Measurements from ENCODE around the gene MED26. TPM values are rescaled to one million over a fixed set of nuclear protein-coding genes. Genes with fewer than 3 reads are reported as not detected.
A peak's percentile ranks its signal among the peaks of the same experiment; 100 is the strongest.

Gene MED26
- total RNA-seq, 6 donors from 2014 or later, result 12.6 to 26.5 (median 13.8) TPM

GRCh38 chr19:16571822-16572331, 56.1 kb downstream of the MED26 start:
- H3K4me3 ChIP-seq, result peak overlapping the region; percentile 84 to 98 (median 89)
- ATAC-seq (ENCODE audit: low FRiP score in 2 of 2) (peak in 1 of 2 donors; percentile 10), DNase-seq (no peak)
- H3K4me1 ChIP-seq, result peaks cover 30 to 56% (median 52%) of the 10 kb centered on the region in 4 donors
- peaks cover 12 to 38% (median 26%) of the 10 kb centered on the region in 4 donors for H3K36me3 ChIP-seq
- no peaks in the 10 kb centered on the region for H3K27me3 ChIP-seq
- TF ChIP-seq CTCF (IDR thresholded peaks at IDR 0.05) (peak in 2 of 6 experiments; percentile 26 to 43), POLR2A (IDR thresholded peaks at IDR 0.05) (no peak)
- no peaks in the 10 kb centered on the region for H3K9me3 ChIP-seq
- H3K27ac ChIP-seq, result peak overlapping the region; percentile 82 to 92 (median 88)
- 2 to 3% methylated on average over 12 to 22 of the region's 75 CpGs for WGBS, 2 donors

- no peaks in the 10 kb centered on the region for H3K9me3 ChIP-seq
- peak overlapping the region; percentile 82 to 92 (median 88) for H3K27ac ChIP-seq
- DNase-seq (peak in 1 of 2 donors; percentile 53), ATAC-seq (ENCODE audit: low FRiP score in 2 of 2) (peak in 1 of 2 donors; percentile 11)
- no peak for TF ChIP-seq POLR2AphosphoS5 (IDR thresholded peaks at IDR 0.05)
- no peak for TF ChIP-seq CTCF (IDR thresholded peaks at IDR 0.05)
- no peak for TF ChIP-seq POLR2A (IDR thresholded peaks at IDR 0.05)
- TF ChIP-seq EP300 (IDR thresholded peaks at IDR 0.05), result no peak
- H3K27me3 ChIP-seq, result no peaks in the 10 kb centered on the region
- 12 to 29% methylated on average over 5 to 6 of the region's 6 CpGs for WGBS, 2 donors
- H3K4me3 ChIP-seq, result peak overlapping the region; percentile 84 to 98 (median 89)
- H3K4me1 ChIP-seq, result peaks cover 34 to 61% (median 52%) of the 10 kb centered on the region in 4 donors
- H3K36me3 ChIP-seq, result peaks cover 7 to 38% (median 25%) of the 10 kb centered on the region in 4 donors
Measured at GRCh38 chr19:16571283-16571682, 56.7 kb downstream of the MED26 start.

GRCh38 chr19:16569609-16570320, 58.2 kb downstream of the MED26 start:
- Histone ChIP-seq H3K27me3 (no peaks in the 10 kb centered on the region), H3K4me3 (no peak overlapping the region), H3K27ac (peak overlapping the region; percentile 75 to 92 (median 82)), H3K36me3 (peaks cover 2 to 40% (median 21%) of the 10 kb centered on the region in 4 donors), H3K9me3 (no peaks in the 10 kb centered on the region), H3K4me1 (peaks cover 37 to 63% (median 55%) of the 10 kb centered on the region in 4 donors)
- ATAC-seq (ENCODE audit: low FRiP score in 2 of 2), result peak in 1 of 2 donors; percentile 16
- WGBS, 2 donors, result 70 to 79% methylated on average over 17 of the region's 17 CpGs
- DNase-seq, result peak in 1 of 2 donors; percentile 77
- TF ChIP-seq POLR2AphosphoS5 (IDR thresholded peaks at IDR 0.05) (peak; percentile 15 to 28), CTCF (IDR thresholded peaks at IDR 0.05) (no peak), EP300 (IDR thresholded peaks at IDR 0.05) (peak in 1 of 4 donors; percentile 27)

- no peaks in the 10 kb centered on the region for H3K9me3 ChIP-seq
- no peak overlapping the region for H3K4me3 ChIP-seq
- peaks cover 8 to 70% (median 42%) of the 10 kb centered on the region in 4 donors for H3K36me3 ChIP-seq
- H3K27ac ChIP-seq, result peak overlapping the region in 3 of 4 donors; percentile 50 to 77 (median 54)
- WGBS, 2 donors, result 93 to 96% methylated on average over 5 of the region's 5 CpGs
- DNase-seq (no peak), ATAC-seq (ENCODE audit: low FRiP score in 2 of 2) (no peak)
- TF ChIP-seq EP300 (IDR thresholded peaks at IDR 0.05) (no peak), CTCF (IDR thresholded peaks at IDR 0.05) (no peak), POLR2A (IDR thresholded peaks at IDR 0.05) (no peak), POLR2AphosphoS5 (IDR thresholded peaks at IDR 0.05) (no peak)
- no peaks in the 10 kb centered on the region for H3K27me3 ChIP-seq
- H3K4me1 ChIP-seq, result peaks cover 20 to 45% (median 42%) of the 10 kb centered on the region in 4 donors
Measured at GRCh38 chr19:16566702-16567101, 61.3 kb downstream of the MED26 start.
